Left forelimb (tissue), 1 donor: ENCODE results near the gene PKDCC.
"Not testable (repeated sequence)": the region's sequence is repeated elsewhere in the genome, so short reads cannot be mapped to it uniquely, and the experiment has no call there.

Source experiments
- DNase-seq: peaks from one replicate; pipeline ENCODE4 v3.0.0-alpha.2; 2018; ENCODE audit warnings: low spot score

PKDCC gene

GRCh38 chr2:42030829-42031228 lies 17.0 kb upstream of the PKDCC start:
- no peak for DNase-seq

- no peak for DNase-seq
Measured at GRCh38 chr2:42031281-42032223, 16.3 kb upstream of the PKDCC start.

GRCh38 chr2:42032224-42032620 lies 15.6 kb upstream of the PKDCC start:
- DNase-seq, result no peak

GRCh38 chr2:42032745-42033144 lies 15.1 kb upstream of the PKDCC start:
- no peak for DNase-seq

GRCh38 chr2:42034096-42034495 lies 13.7 kb upstream of the PKDCC start:
- DNase-seq, result not testable (repeated sequence)

- DNase-seq, result no peak
Measured at GRCh38 chr2:42035241-42035640, 12.6 kb upstream of the PKDCC start.

- no peak for DNase-seq
Measured at GRCh38 chr2:42036413-42036812, 11.4 kb upstream of the PKDCC start.

- DNase-seq, result no peak
Measured at GRCh38 chr2:42036940-42037339, 10.9 kb upstream of the PKDCC start.

GRCh38 chr2:42040643-42041278 lies 7.1 kb upstream of the PKDCC start:
- DNase-seq, result no peak

GRCh38 chr2:42041377-42042127 lies 6.3 kb upstream of the PKDCC start:
- DNase-seq, result no peak

GRCh38 chr2:42042631-42043355 lies 5.0 kb upstream of the PKDCC start:
- no peak for DNase-seq

GRCh38 chr2:42043789-42044394 lies 3.9 kb upstream of the PKDCC start:
- no peak for DNase-seq

- DNase-seq, result no peak
Measured at GRCh38 chr2:42044939-42045338, 2.9 kb upstream of the PKDCC start.

GRCh38 chr2:42045352-42045751 lies 2.5 kb upstream of the PKDCC start:
- no peak for DNase-seq

GRCh38 chr2:42045848-42046748 lies 1.7 kb upstream of the PKDCC start:
- no peak for DNase-seq

GRCh38 chr2:42046819-42047487 lies 868 bp upstream of the PKDCC start:
- DNase-seq, result no peak

- peak; percentile 65 for DNase-seq
Measured at GRCh38 chr2:42048299-42049220, 739 bp downstream of the PKDCC start.

- peak; percentile 63 for DNase-seq
Measured at GRCh38 chr2:42049221-42050009, 1.6 kb downstream of the PKDCC start.
